C4-2B (cell line): Measurements from ENCODE around the gene CSNK1D.
A peak's percentile ranks its signal among the peaks of the same experiment; 100 is the strongest.

Source experiments
- H3K27ac ChIP-seq: fragments of 450-650 bp; 2 replicates; pipeline ENCODE4 v1.5.1; 2017
- ZFX ChIP-seq: fragments of 450-650 bp; IDR thresholded peaks from 2 replicates; pipeline ENCODE4 v1.6.1; 2017
- TF ChIP-seq, protein P1 (sequence below): fragments of 450-650 bp; conservative IDR thresholded peaks from 2 replicates; pipeline ENCODE4 v1.5.1; 2017; ENCODE audit warnings: mild to moderate bottlenecking

CSNK1D gene

DNA sequence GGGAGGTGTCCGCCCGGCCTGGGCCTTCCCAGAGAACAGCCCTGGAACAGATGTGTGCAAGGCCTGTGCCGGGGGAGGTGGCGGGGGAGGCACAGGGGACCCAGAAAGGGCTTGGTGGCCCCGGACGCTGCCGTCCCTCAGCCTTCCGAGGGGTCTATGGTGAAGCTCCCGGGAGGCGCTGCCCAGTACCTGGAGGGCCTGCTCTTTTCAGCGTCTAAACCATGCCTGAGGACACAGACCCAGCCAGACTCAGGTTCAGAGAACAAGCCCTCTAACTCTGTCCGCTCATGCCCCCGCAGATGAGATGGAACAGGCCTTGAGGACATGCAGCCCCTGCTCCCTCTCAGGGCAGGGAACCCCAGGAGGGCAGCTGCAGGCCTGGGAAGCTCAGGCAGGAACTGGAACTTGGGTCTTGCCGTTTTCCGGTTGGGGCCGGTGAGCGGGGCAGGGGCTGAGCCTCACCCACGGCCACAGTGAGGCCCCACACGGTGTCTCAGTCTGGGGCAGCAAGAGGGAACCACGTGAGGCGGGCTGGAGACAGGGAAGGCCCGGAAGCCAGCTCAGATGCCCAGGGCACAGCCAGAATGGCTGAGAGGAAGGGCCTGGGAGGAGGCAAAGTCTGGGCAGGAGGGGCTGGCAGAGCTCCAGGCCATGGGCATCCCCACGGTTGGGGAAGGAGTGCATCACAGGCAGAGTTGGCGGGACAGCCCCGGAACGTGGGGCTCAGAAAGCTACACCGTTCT, 32.1 kb downstream of the CSNK1D start:
- peak overlapping the region; percentile 68 for H3K27ac ChIP-seq
- TF ChIP-seq, protein P1, sequence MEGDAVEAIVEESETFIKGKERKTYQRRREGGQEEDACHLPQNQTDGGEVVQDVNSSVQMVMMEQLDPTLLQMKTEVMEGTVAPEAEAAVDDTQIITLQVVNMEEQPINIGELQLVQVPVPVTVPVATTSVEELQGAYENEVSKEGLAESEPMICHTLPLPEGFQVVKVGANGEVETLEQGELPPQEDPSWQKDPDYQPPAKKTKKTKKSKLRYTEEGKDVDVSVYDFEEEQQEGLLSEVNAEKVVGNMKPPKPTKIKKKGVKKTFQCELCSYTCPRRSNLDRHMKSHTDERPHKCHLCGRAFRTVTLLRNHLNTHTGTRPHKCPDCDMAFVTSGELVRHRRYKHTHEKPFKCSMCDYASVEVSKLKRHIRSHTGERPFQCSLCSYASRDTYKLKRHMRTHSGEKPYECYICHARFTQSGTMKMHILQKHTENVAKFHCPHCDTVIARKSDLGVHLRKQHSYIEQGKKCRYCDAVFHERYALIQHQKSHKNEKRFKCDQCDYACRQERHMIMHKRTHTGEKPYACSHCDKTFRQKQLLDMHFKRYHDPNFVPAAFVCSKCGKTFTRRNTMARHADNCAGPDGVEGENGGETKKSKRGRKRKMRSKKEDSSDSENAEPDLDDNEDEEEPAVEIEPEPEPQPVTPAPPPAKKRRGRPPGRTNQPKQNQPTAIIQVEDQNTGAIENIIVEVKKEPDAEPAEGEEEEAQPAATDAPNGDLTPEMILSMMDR = no peak
- no peak for TF ChIP-seq ZFX

DNA sequence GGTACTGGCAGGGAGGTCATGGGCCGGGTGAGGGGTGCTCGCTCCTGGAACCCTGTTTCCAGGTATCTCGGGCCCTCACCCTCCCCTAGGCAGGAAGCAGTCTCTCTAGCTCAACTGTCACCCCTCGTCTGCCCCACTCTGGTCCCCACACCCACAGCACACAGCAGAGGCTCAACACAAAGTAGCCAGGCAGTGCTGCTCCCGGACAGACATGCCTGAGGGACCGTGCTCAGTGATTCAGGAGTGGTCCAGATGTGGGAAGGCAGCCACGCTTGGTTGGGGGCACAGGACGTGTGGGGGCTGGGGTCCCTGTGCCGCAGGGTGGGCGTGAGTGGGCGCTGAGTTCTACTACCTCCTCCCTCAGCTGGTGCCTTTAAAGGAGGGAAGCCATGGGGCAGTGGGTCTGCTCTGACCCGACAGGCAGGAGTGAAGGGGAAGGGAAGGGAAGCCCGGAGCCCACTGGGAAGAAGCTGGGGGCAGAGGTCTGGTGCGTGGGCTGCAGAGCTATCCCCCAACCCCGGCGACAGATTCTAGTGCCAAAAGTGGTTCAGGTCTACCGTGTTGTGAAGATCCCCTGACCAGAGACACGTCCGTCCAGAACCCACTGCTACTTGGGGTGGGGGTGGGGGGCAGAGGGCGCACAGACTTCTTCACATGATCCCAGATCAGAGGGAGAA, 32.9 kb downstream of the CSNK1D start:
- peak overlapping the region; percentile 68 for H3K27ac ChIP-seq
- TF ChIP-seq ZFX = no peak
- TF ChIP-seq, protein P1 = no peak

DNA sequence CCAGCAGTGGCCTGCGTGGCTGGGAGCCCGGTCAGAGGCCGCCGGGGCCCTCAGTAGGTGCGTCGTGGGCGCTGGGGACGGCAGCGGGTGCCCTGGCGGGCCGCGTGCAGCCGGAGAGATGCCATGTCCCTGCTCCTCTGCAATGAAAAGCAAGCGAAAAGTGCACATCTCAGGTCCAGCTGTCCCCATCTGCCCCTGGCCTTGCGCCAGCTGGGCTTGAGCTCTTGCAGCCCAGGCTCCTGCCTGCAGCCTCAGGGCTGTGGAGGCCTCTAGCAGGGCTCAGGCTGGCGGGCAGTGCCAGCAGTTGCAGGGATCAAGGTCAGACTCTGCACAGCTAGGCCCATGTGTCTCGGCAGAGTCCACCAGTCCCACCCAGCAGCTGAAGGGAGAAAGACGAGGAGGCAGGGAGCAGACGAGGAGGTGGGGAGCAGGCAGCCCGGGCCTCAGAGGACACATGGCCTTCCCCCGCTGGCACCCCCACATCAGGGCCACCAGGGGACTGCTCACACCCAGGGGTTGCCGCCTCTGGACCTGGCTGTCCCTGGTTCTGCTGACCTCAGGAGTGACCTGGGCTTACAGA, 33.5 kb downstream of the CSNK1D start:
- peak overlapping the region; percentile 68 for H3K27ac ChIP-seq
- 0 out of 2 replicates have a peak, but pooled peaks have one; percentile 22 for TF ChIP-seq ZFX
- TF ChIP-seq, protein P1 = no peak

DNA sequence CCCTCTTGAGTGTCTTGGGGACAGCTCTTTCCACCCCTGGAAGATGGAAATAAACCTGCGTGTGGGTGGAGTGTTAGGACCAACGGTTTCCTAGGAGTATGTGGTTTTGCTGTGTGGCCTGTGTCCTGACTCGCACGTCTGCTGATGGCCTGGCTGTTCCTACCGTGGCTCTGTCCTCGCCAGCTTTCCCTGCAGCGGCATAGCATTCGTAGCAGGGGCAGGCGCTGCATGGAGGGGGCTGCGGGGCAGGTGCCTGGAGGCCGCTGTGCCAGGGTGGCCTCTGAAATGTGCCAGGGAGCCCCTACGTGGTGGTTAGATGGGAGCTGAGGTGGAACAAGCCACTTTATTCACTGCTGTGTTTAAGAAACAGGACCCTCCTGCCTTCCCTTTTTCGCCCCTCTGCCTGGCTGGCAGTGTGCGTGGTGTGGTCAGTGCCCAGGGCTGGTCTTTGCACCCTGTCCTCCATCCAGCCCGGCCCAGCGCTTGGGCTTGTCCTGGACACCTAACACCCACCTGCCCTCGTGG, 34.0 kb downstream of the CSNK1D start:
- peak overlapping the region; percentile 68 for H3K27ac ChIP-seq
- TF ChIP-seq, protein P1 = no peak

DNA sequence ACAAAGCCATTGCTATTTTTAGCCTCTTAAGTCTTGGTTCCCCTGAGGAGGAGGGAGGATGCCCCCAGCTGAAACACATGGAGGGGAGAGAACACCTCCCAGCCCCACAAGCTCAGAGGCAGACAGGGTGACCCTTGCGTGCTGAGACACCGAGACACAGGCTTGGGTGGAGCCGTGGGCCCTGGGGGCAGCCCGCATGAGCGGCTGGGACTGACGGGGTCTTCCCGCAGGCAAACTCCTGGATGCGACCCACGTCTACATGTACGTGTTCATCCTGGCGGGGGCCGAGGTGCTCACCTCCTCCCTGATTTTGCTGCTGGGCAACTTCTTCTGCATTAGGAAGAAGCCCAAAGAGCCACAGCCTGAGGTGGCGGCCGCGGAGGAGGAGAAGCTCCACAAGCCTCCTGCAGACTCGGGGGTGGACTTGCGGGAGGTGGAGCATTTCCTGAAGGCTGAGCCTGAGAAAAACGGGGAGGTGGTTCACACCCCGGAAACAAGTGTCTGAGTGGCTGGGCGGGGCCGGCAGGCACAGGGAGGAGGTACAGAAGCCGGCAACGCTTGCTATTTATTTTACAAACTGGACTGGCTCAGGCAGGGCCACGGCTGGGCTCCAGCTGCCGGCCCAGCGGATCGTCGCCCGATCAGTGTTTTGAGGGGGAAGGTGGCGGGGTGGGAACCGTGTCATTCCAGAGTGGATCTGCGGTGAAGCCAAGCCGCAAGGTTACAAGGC, 34.9 kb downstream of the CSNK1D start:
- no peak for TF ChIP-seq ZFX
- TF ChIP-seq, protein P1 = no peak
- peak overlapping the region; percentile 68 for H3K27ac ChIP-seq

DNA sequence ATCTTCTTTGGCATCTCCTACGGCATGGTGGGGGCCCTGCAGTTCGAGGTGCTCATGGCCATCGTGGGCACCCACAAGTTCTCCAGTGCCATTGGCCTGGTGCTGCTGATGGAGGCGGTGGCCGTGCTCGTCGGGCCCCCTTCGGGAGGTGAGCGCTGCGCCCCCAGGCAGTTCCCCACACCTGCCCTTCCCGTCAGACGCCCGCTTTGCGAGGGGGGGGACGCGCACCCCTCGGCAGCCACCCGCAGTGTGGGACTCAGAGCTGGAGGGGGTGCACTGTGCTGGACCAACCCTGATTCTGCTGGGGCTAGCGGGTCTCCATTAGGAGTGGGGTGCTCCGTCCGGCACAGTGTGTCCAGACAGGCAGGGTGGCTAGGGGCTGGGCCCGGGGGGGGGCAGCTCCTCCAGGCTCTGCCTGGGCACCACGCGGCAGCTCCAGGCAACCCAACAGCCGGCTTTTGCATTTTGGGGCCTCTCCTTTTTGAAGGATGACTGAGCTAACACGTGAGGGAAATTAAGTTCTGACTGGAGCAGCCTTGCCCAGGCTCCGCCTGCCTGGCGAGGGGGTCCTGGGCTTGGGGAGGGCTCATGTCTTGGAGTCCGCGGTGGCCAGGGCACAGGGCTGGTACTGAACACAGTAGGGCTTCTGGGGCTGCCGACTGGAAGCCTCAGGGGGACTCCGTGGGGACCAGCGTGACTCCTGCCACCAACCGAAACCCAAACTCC, 35.6 kb downstream of the CSNK1D start:
- TF ChIP-seq, protein P1 = no peak
- no peak for TF ChIP-seq ZFX
- H3K27ac ChIP-seq = peak overlapping the region; percentile 68
